ENCODE measurements around the gene ARL5A. TPM values are rescaled to one million over a fixed set of nuclear protein-coding genes. Genes with fewer than 3 reads are reported as not detected.
A peak's percentile ranks its signal among the peaks of the same experiment; 100 is the strongest.
"Not testable (repeated sequence)": the region's sequence is repeated elsewhere in the genome, so short reads cannot be mapped to it uniquely, and the experiment has no call there.

Gene ARL5A
- total and polyA plus RNA-seq, 9 of the 15 experiments (the other 6 are each of a cell fraction or from before 2014, with no cell fraction given), result 16.3 to 117 (median 88.4) TPM

GRCh38 chr2:151828143-151828889 is at the start of gene ARL5A (continued):
- TF ChIP-seq MXI1 (IDR thresholded peaks at IDR 0.05; ENCODE audit: low read depth, low read length) (no peak), SMAD4 (CRISPR knock-in tag; conservative IDR thresholded peaks at IDR 0.05) (peak; percentile 96), ZNF584 (CRISPR knock-in tag; IDR thresholded peaks at IDR 0.05; ENCODE audit: low read depth) (no peak), MTA2 (IDR thresholded peaks at IDR 0.05; ENCODE audit: low read depth) (no peak)

DNA sequence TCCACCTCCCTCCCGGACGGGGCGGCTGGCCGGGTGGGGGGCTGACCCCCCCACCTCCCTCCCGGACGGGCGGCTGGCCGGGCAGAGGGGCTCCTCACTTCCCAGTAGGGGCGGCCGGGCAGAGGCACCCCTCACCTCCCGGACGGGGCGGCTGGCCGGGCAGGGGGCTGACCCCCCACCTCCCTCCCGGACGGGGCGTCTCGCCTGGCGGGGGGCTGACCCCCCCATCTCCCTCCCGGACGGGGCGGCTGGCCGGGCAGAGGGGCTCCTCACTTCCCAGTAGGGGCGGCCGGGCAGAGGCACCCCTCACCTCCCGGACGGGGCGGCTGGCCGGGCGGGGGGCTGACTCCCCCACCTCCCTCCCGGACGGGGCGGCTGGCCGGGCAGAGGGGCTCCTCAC is 47.4 kb upstream of the ARL5A start:
- H3K36me3 ChIP-seq (ENCODE audit: control insufficient read depth, insufficient read depth, low read length); H3K9ac ChIP-seq (ENCODE audit: insufficient read depth in 1 of 2, low read depth in 2 of 2, low read length in 2 of 2); DNase-seq (ENCODE audit: extremely low read depth in 1 of 4, low spot score in 3 of 4); H3K4me3 ChIP-seq; H3K9me3 ChIP-seq (replicated peaks; ENCODE audit: control insufficient read depth, insufficient read depth, low read depth, low read length); BruUV-seq (replicated peaks); H3K79me2 ChIP-seq (ENCODE audit: control insufficient read depth, insufficient read depth, low read length); FAIRE-seq; H3K9me1 ChIP-seq (ENCODE audit: control insufficient read depth, insufficient read depth, low read length); H4K20me1 ChIP-seq (replicated peaks; ENCODE audit: control insufficient read depth, insufficient read depth, low read length); H3K4me1 ChIP-seq (replicated peaks in 1 of 2; ENCODE audit: control insufficient read depth in 2 of 2, insufficient read depth in 2 of 2, low read length in 2 of 2); in situ Hi-C loops (cut with MboI); ATAC-seq; H3K4me2 ChIP-seq (ENCODE audit: insufficient read depth, low read length); intact Hi-C loops (cut with micrococcal nuclease); H2AFZ ChIP-seq (ENCODE audit: low read depth, low read length); CTCF ChIA-PET (ENCODE audit: low intra/inter-chr PET ratio); H3K27ac ChIP-seq (ENCODE audit: extremely low read depth, low read depth, low read length): not testable (repeated sequence)
- POLR2A ChIA-PET, result interaction anchor here (0.7 kb wide), 1 partner anchor 590 kb away, joined by 4 read pairs; no protein-coding TSS in a partner anchor
- peaks cover 17 to 20% of the 10 kb centered on the region in 2 experiments for H3K27me3 ChIP-seq (ENCODE audit: control insufficient read depth in 2 of 2, insufficient read depth in 2 of 2, low read length in 2 of 2)
- WGBS (ENCODE audit: insufficient coverage, low coverage, missing lambda C conversion rate), result no CpG with 5 or more reads among the region's 34 CpGs

Measured in K562 (cell line).